Calu3 (cell line): ENCODE results near the gene CLEC16A. TPM values are rescaled to one million over a fixed set of nuclear protein-coding genes. Genes with fewer than 3 reads are reported as not detected.

ENCODE experiments used
- BruUV-seq: library from RNA; stranded (reverse); fragments of 400-500 nt; replicated peaks from 2 replicates; lab custom pipeline; 2021; lab: Mats Ljungman, UMichigan
- CTCF ChIA-PET: fragments of 300-600 bp; sonication (Branson Sonifier 250); formaldehyde crosslinking; loops from one replicate; lab custom pipeline; 2022; ENCODE audit warnings: antibody characterized with exemption; lab: Charles Lee
- DNase-seq: peaks from one replicate; pipeline ENCODE4 v3.0.0; 2022
- H3K27ac Mint-ChIP-seq: one replicate; pipeline ENCODE4 v1.8.0; 2022; ENCODE audit warnings: mixed read lengths; ENCODE audit not compliant: unreplicated experiment
- H3K27me3 Mint-ChIP-seq: one replicate; pipeline ENCODE4 v1.8.0; 2022; ENCODE audit warnings: mixed read lengths; ENCODE audit not compliant: unreplicated experiment
- H3K36me3 Mint-ChIP-seq: one replicate; pipeline ENCODE4 v1.8.0; 2022; ENCODE audit warnings: mild to moderate bottlenecking, moderate library complexity, mixed read lengths; ENCODE audit not compliant: insufficient read depth, unreplicated experiment
- H3K4me1 Mint-ChIP-seq: one replicate; pipeline ENCODE4 v1.8.0; 2022; ENCODE audit warnings: mild to moderate bottlenecking, low read depth, mixed read lengths; ENCODE audit not compliant: unreplicated experiment
- H3K4me3 Mint-ChIP-seq: one replicate; pipeline ENCODE4 v1.8.0; 2022; ENCODE audit warnings: mild to moderate bottlenecking, low read depth, moderate library complexity, mixed read lengths; ENCODE audit not compliant: unreplicated experiment
- H3K9me3 Mint-ChIP-seq: one replicate; pipeline ENCODE4 v1.8.0; 2022; ENCODE audit warnings: low read depth, mixed read lengths; ENCODE audit not compliant: unreplicated experiment
- CTCF ChIP-seq: fragments of 200-600 bp; IDR thresholded peaks from one replicate; pipeline ENCODE4 v1.8.0; 2022; ENCODE audit warnings: antibody characterized with exemption; ENCODE audit not compliant: unreplicated experiment
- intact Hi-C: fragments of 100-400 bp; cut with micrococcal nuclease; formaldehyde crosslinking; loops from one replicate; pipeline ENCODE4 v1.10.0; 2022; ENCODE audit not compliant: unreplicated experiment
- total RNA-seq: library from RNA; stranded (reverse); gene quantifications from 2 replicates; pipeline ENCODE4 v1.2.3, GENCODE V29; 2022

Gene CLEC16A
- total RNA-seq, 1 experiment from 2014 or later = 33.0 TPM

DNA sequence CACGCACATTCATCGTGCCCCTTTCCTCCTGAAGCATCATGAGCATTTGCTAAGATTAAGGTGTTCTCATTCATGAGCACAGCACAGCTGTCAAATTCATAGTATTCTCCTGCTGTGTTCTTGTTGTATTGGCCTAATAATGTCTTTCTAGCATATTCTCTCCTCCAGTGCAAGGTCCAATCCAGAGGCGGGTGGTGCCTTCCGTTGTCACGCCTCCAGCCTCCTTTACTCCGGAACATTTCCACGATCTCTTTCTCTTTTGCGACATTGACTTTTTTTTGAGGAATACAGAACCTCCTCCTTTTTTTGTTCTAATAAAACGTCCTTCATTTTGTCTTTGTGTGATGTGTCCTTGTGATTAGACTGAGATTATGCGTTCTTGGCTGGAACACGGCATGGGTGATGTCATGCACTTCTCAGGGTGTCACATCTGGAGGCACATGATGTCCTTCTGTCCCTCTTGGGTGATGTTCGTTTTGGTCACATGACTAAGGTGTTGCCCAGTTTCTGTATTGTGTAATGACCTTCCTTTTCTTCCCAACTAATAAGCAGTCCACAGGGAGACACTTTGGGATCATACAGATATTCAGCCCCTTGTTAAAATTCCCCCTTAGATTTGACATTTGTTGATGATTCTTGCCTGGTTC lies 66.3 kb downstream of the CLEC16A start:
- H3K36me3 Mint-ChIP-seq = no peaks in the 10 kb centered on the region
- intact Hi-C loops = no loop called here
- no peaks in the 10 kb centered on the region for H3K27me3 Mint-ChIP-seq
- H3K27ac Mint-ChIP-seq = no peak overlapping the region
- peaks cover 8% of the 10 kb centered on the region for H3K4me1 Mint-ChIP-seq
- H3K9me3 Mint-ChIP-seq = no peaks in the 10 kb centered on the region
- no TSS peak for BruUV-seq
- CTCF ChIA-PET = no interaction called here
- no peak for TF ChIP-seq CTCF
- no peak for DNase-seq
- no peak overlapping the region for H3K4me3 Mint-ChIP-seq

- no TSS peak for BruUV-seq
- no peak overlapping the region for H3K4me3 Mint-ChIP-seq
- no peak overlapping the region for H3K27ac Mint-ChIP-seq
- CTCF ChIA-PET = interaction anchor here (0.8 kb wide), 1 partner anchor 9 kb away, joined by 5 read pairs; no protein-coding TSS in a partner anchor
- no peaks in the 10 kb centered on the region for H3K36me3 Mint-ChIP-seq
- DNase-seq = no peak
- H3K4me1 Mint-ChIP-seq = peaks cover 12% of the 10 kb centered on the region
- intact Hi-C loops = no loop called here
- no peaks in the 10 kb centered on the region for H3K27me3 Mint-ChIP-seq
- TF ChIP-seq CTCF = no peak
- no peaks in the 10 kb centered on the region for H3K9me3 Mint-ChIP-seq
Measured at GRCh38 chr16:11011326-11011725, 67.0 kb downstream of the CLEC16A start.

GRCh38 chr16:11012841-11013240 lies 68.5 kb downstream of the CLEC16A start:
- Mint-ChIP-seq H3K27ac (no peak overlapping the region), H3K36me3 (peaks cover 8% of the 10 kb centered on the region), H3K4me1 (peaks cover 27% of the 10 kb centered on the region), H3K27me3 (no peaks in the 10 kb centered on the region), H3K9me3 (no peaks in the 10 kb centered on the region), H3K4me3 (no peak overlapping the region)
- no peak for DNase-seq
- intact Hi-C loops = no loop called here
- BruUV-seq = no TSS peak
- no peak for TF ChIP-seq CTCF
- CTCF ChIA-PET = no interaction called here

- peaks cover 12% of the 10 kb centered on the region for H3K36me3 Mint-ChIP-seq
- no peaks in the 10 kb centered on the region for H3K27me3 Mint-ChIP-seq
- intact Hi-C loops = no loop called here
- H3K4me1 Mint-ChIP-seq = peaks cover 27% of the 10 kb centered on the region
- CTCF ChIA-PET = no interaction called here
- H3K27ac Mint-ChIP-seq = no peak overlapping the region
- no peaks in the 10 kb centered on the region for H3K9me3 Mint-ChIP-seq
- BruUV-seq = no TSS peak
- H3K4me3 Mint-ChIP-seq = no peak overlapping the region
- DNase-seq = no peak
- no peak for TF ChIP-seq CTCF
Measured at GRCh38 chr16:11014136-11014535, 69.8 kb downstream of the CLEC16A start.
